ENCODE measurements around the gene GYS2.

DNA sequence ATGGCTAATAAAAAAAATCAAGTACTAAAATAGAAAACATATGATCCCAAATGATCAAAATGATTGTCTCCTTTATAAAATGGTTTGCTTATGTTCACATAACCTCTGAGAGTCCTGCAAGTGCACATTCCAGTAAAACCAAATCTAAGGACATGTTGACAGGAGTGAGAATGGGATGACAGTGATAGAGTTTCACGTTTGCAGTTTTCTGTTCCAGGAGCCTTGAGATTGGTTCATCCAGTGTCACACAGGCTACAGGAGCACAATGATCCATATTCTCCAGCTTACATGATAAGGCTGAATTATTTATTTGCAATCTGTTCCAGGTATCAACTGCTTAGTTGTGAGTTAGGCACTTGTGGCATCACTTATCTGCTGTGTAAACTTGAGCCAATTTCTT, 1.5 kb upstream of the GYS2 start:
- TF ChIP-seq, protein P1, sequence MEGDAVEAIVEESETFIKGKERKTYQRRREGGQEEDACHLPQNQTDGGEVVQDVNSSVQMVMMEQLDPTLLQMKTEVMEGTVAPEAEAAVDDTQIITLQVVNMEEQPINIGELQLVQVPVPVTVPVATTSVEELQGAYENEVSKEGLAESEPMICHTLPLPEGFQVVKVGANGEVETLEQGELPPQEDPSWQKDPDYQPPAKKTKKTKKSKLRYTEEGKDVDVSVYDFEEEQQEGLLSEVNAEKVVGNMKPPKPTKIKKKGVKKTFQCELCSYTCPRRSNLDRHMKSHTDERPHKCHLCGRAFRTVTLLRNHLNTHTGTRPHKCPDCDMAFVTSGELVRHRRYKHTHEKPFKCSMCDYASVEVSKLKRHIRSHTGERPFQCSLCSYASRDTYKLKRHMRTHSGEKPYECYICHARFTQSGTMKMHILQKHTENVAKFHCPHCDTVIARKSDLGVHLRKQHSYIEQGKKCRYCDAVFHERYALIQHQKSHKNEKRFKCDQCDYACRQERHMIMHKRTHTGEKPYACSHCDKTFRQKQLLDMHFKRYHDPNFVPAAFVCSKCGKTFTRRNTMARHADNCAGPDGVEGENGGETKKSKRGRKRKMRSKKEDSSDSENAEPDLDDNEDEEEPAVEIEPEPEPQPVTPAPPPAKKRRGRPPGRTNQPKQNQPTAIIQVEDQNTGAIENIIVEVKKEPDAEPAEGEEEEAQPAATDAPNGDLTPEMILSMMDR (IDR thresholded peaks at IDR 0.05), result no peak
- TF ChIP-seq POLR2A (IDR thresholded peaks at IDR 0.05), result no peak

Data from thyroid gland (tissue), 4 donors.